Heart left ventricle (tissue), 16 donors: ENCODE results near the gene SP140. TPM values are rescaled to one million over a fixed set of nuclear protein-coding genes. Genes with fewer than 3 reads are reported as not detected.
A peak's percentile ranks its signal among the peaks of the same experiment; 100 is the strongest.

Experiments
- ATAC-seq, 4 donors: fragments of 200-7000 bp; cut with Tn5 transposase; one replicate each; pipeline ENCODE4 v1.9.1; 2020 to 2022; ENCODE audit warnings: moderate library complexity in 4 of 4, mild to moderate bottlenecking in 3 of 4, moderate number of reproducible peaks in 1 of 4
- DNase-seq, 5 donors: peaks; one replicate each; pipeline ENCODE4 v3.0.0-alpha.2; 2020
- H3K27ac ChIP-seq, 12 donors: fragments of 200-600 bp; sonication (generic) in 4 of 12; one replicate each; pipeline versions ENCODE4 v1.5.0 to v1.8.0; 2016 to 2022; ENCODE audit warnings: mild to moderate bottlenecking in 2 of 12
- H3K27me3 ChIP-seq, 9 donors: fragments of 200-600 bp; sonication (generic) in 2 of 9; one replicate each; pipeline versions ENCODE4 v1.5.1 to v1.8.0; 2016 to 2022; ENCODE audit warnings: mild to moderate bottlenecking in 3 of 9
- H3K36me3 ChIP-seq, 9 donors: fragments of 200-600 bp; sonication (generic) in 2 of 9; one replicate each; pipeline versions ENCODE4 v1.5.0 to v1.8.0; 2018 to 2022; ENCODE audit warnings: mild to moderate bottlenecking in 2 of 9
- H3K4me1 ChIP-seq, 12 donors: fragments of 200-600 bp; sonication (generic) in 4 of 12; one replicate each; pipeline versions ENCODE4 v1.5.0 to v1.8.0; 2016 to 2022; ENCODE audit warnings: mild to moderate bottlenecking in 3 of 12
- H3K4me3 ChIP-seq, 12 donors: fragments of 200-600 bp; sonication (generic) in 4 of 12; one replicate each; pipeline versions ENCODE4 v1.5.0 to v1.8.0; 2017 to 2022; ENCODE audit warnings: mild to moderate bottlenecking in 9 of 12, moderate library complexity in 4 of 12
- H3K9me3 ChIP-seq, 12 donors: fragments of 200-600 bp; sonication (generic) in 4 of 12; one replicate each; pipeline versions ENCODE4 v1.5.0 to v1.8.0; 2016 to 2022; ENCODE audit warnings: mild to moderate bottlenecking in 1 of 12
- CTCF ChIP-seq, 12 donors: fragments of 200-600 bp; sonication (generic) in 4 of 12; IDR thresholded peaks; one replicate each; pipeline versions ENCODE4 v1.5.0 to v1.8.0; 2018 to 2022; ENCODE audit warnings: antibody characterized with exemption in 12 of 12, mild to moderate bottlenecking in 5 of 12
- POLR2A ChIP-seq, 2 donors: fragments of 450-650 bp; IDR thresholded peaks; one replicate each; pipeline ENCODE4 v1.6.1; 2017; ENCODE audit warnings: antibody characterized with exemption in 2 of 2, mild to moderate bottlenecking in 2 of 2, moderate library complexity in 2 of 2
- WGBS, 4 donors: extraction: QIAGEN DNeasy Blood & Tissue Kit in 2 of 4; methylation state at CpG; one replicate each; pipeline versions ENCODE4 v1.1.5 to v1.1.7; 2013 to 2018; 5-methylcytosine and 5-hydroxymethylcytosine counted together
- intact Hi-C, 10 donors: fragments of 100-400 bp; cut with DNase I; formaldehyde crosslinking; loops; one replicate each; pipeline versions ENCODE4 v1.11.1 to v1.14.2; 2022
- polyA plus RNA-seq, 2 donors: library from polyadenylated mRNA; stranded (reverse); fragments of 200-250 nt; gene quantifications; one replicate each; pipeline ENCODE4 v1.2.3, GENCODE V29; 2013
- total RNA-seq, 9 donors: library from RNA; depleted of rRNA in 2 of 9; stranded (reverse); fragments of >200 nt in 2 of 9; fragmentation: NEBNext Ultra II Directional in 3 of 9; extraction: Animal tissue kit (Norgen Biotek cat#: 25700) in 3 of 9; gene quantifications; one replicate each; pipeline versions ENCODE4 v1.1.0 to v1.2.4, GENCODE V29; 2016 to 2023
- donor health status: ischemic (EF 13 %, LVEDD 7.1; RV severe dilation, severe dysfunction).
- donor health status: healthy with polysubstance abuse.
- donor health status: DM: no; HTN: yes; CAD: no.
- donor health status: DM: no; HTN: no; CAD: no.
- donor health status: ischemic (EF 25% LVEDD 6.9; RV normal size, moderate dysfunction).
- donor health status: ischemic (EF 25% LVEDD 5.7; RV mildly dilated, moderate dysfunction).
- donor health status: healthy.
- donor health status: DM: yes; HTN: yes; CAD: no.
- donor health status: ischemic (EF 35%, LVEDD 5.7; RV mildly dilated, moderate dysfunction).
- donor health status: nonischemic (EF 11% LVEDD 7.7; RV severe dilation, severe dysfunction).
- donor health status: DM: yes; HTN: yes; CAD: no.
- donor health status: PGD.
- donor health status: ischemic (EF 29% LVEDD 5.4; RV normal size, mild dysfunction).
- donor health status: nonischemic (EF 23%, LVEDD 6.1; RV moderate dilation, normal function).

SP140 gene
- total and polyA plus RNA-seq, 11 donors, result 0.46 to 9.6 (median 0.62) TPM

- Histone ChIP-seq H3K4me1 (peaks cover 0 to 44% (median 7%) of the 10 kb centered on the region in 12 donors), H3K27ac (no peak overlapping the region), H3K9me3 (peaks cover 0 to 11% (median 0%) of the 10 kb centered on the region in 12 donors), H3K4me3 (no peak overlapping the region), H3K27me3 (no peaks in the 10 kb centered on the region), H3K36me3 (no peaks in the 10 kb centered on the region)
- TF ChIP-seq CTCF (IDR thresholded peaks at IDR 0.05), result no peak
- TF ChIP-seq POLR2A (IDR thresholded peaks at IDR 0.05), result no peak
- intact Hi-C loops, result loop anchor here in 4 of 10 donors (10.0 kb wide), 2 partner anchors 92 to 98 kb away; partner anchors contain the start of genes SP100 (in 2 of the 4) and SP140 (in 2 of the 4)
- 81 to 92% (median 87%) methylated on average over 11 to 12 of the region's 12 CpGs for WGBS, 4 donors
- ATAC-seq (no peak), DNase-seq (no peak)
Measured at GRCh38 chr2:230322561-230323384, 97.2 kb downstream of the SP140 start.

GRCh38 chr2:230323385-230324106 is 98.0 kb downstream of the SP140 start:
- no peaks in the 10 kb centered on the region for H3K27me3 ChIP-seq
- ATAC-seq (no peak), DNase-seq (no peak)
- H3K4me3 ChIP-seq, result no peak overlapping the region
- peaks cover 0 to under 1% (median 0%) of the 10 kb centered on the region in 9 donors for H3K36me3 ChIP-seq
- peaks cover 0 to 44% (median 11%) of the 10 kb centered on the region in 12 donors for H3K4me1 ChIP-seq
- H3K9me3 ChIP-seq, result peaks cover 0 to 11% (median 0%) of the 10 kb centered on the region in 12 donors
- WGBS, 4 donors, result 88 to 91% (median 89%) methylated on average over 17 to 18 of the region's 18 CpGs
- intact Hi-C loops, result loop anchor here in 4 of 10 donors (10.0 kb wide), 2 partner anchors 91 to 99 kb away; partner anchors contain the start of genes SP100 (in 2 of the 4) and SP140 (in 2 of the 4)
- TF ChIP-seq POLR2A (IDR thresholded peaks at IDR 0.05), result no peak
- peak in 1 of 12 donors; percentile 12 for TF ChIP-seq CTCF (IDR thresholded peaks at IDR 0.05)
- no peak overlapping the region for H3K27ac ChIP-seq

- H3K4me1 ChIP-seq, result peaks cover 0 to 44% (median 11%) of the 10 kb centered on the region in 12 donors
- H3K9me3 ChIP-seq, result peaks cover 0 to 11% (median 0%) of the 10 kb centered on the region in 12 donors
- H3K27ac ChIP-seq, result no peak overlapping the region
- no peaks in the 10 kb centered on the region for H3K27me3 ChIP-seq
- WGBS, 4 donors, result 65 to 73% (median 70%) methylated on average over 5 of the region's 5 CpGs
- no peak overlapping the region for H3K4me3 ChIP-seq
- DNase-seq (no peak), ATAC-seq (peak in 2 of 4 donors; percentile 25 to 49)
- H3K36me3 ChIP-seq, result peaks cover 0 to 6% (median 0%) of the 10 kb centered on the region in 9 donors
- TF ChIP-seq POLR2A (IDR thresholded peaks at IDR 0.05) (no peak), CTCF (IDR thresholded peaks at IDR 0.05) (no peak)
- intact Hi-C loops, result loop anchor here in 4 of 10 donors (10.0 kb wide), 2 partner anchors 90 to 100 kb away; partner anchors contain the start of genes SP100 (in 2 of the 4) and SP140 (in 2 of the 4)
Measured at GRCh38 chr2:230324503-230324902, 99.0 kb downstream of the SP140 start.
